ENCODE results near the gene FAM168A. TPM values are rescaled to one million over a fixed set of nuclear protein-coding genes. Genes with fewer than 3 reads are reported as not detected.

The FAM168A gene
- total RNA-seq, 4 donors from 2014 or later = 17.9 to 33.2 (median 24.7) TPM

DNA sequence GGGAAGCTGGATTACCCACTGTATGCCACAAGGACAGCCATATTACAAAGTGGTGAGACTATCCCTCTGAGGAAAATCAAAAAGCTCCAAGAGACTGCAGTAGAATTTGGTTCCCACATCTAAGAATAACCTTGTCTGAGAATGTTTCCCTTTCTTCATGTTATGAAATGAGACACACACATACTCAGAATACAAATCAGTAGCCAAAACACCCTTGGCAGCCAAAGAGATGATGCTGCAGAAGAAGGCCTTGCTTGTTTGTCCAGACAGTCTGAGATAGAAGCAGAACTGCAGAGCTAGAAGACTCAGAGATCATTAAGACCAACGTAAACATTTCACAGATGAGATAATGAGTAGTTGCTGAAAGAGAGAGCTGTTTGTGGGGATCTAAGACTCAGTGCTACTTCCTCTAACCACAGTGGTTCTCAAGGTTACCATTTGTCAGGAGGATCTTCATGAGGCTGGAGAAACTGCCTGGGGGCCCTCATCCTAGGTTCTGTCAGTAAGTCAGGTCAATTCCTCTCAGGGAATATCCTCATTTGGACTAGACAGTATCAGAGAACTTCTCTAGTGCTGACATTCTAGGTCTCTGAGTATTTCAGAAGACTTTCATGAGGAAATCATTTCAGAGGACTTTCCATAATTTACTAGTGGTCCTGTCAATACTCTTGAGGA, 182.8 kb downstream of the FAM168A start:
- TF ChIP-seq, protein P1, sequence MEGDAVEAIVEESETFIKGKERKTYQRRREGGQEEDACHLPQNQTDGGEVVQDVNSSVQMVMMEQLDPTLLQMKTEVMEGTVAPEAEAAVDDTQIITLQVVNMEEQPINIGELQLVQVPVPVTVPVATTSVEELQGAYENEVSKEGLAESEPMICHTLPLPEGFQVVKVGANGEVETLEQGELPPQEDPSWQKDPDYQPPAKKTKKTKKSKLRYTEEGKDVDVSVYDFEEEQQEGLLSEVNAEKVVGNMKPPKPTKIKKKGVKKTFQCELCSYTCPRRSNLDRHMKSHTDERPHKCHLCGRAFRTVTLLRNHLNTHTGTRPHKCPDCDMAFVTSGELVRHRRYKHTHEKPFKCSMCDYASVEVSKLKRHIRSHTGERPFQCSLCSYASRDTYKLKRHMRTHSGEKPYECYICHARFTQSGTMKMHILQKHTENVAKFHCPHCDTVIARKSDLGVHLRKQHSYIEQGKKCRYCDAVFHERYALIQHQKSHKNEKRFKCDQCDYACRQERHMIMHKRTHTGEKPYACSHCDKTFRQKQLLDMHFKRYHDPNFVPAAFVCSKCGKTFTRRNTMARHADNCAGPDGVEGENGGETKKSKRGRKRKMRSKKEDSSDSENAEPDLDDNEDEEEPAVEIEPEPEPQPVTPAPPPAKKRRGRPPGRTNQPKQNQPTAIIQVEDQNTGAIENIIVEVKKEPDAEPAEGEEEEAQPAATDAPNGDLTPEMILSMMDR (IDR thresholded peaks at IDR 0.05; ENCODE audit: low read depth) = no peak

DNA sequence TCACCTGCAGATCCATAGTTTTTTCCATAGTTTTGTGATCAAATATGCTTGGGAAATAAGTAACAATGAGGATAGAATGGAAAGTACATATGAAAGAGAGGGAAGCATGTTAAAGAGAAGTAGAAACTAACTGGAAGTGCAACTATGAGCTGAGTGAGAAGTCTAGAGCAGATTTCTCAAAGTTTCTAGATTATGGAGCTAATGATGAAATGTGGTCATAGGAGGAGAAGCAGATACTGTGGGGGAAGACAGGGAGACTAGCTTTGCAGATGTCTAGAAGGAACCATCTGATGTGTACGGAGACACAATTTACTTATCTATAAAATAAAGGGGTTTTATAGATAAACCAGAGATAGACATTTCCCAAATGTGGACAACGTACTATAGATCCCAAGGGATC, 184.7 kb downstream of the FAM168A start:
- TF ChIP-seq, protein P1 (IDR thresholded peaks at IDR 0.05; ENCODE audit: low read depth) = no peak

DNA sequence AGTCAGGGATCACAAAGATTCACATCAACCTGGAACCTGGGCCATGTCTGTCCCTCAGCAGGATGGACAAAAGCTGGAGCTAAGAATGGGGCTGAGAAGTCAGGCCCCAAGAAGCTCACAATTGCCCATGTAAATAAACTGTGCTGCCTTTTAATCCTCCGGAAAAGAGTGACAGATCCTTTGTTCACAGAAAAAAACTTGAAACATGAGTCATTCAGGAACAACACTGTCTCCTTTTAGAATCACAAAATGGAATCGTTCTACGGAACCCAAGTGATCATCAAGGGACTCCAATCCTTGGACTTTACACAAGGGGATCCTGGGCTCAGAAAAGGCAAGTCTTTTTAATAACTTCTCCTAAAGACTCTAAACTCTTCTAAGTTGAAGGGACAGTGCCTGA, 185.6 kb downstream of the FAM168A start:
- TF ChIP-seq, protein P1 (IDR thresholded peaks at IDR 0.05; ENCODE audit: low read depth) = no peak

DNA sequence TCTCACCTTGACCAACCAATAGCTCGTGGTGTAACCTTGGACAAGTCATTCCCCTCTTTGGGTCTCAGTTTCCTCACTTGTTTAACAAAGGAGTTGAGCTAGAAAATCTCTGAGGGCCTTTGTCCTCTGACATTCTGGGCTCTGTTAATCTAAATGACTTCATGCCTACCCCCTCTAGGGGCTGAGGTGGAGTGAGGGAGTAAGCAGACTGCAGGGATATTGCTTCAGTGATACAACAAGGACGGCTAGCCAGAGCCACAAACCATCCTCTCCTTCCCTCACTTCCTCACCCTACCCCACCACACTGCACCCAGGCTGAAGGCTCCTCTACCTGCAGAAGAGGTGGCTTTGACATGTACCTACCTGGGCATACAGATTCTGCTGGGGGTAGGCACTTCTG, 186.9 kb downstream of the FAM168A start:
- TF ChIP-seq, protein P1 (IDR thresholded peaks at IDR 0.05; ENCODE audit: low read depth) = no peak

DNA sequence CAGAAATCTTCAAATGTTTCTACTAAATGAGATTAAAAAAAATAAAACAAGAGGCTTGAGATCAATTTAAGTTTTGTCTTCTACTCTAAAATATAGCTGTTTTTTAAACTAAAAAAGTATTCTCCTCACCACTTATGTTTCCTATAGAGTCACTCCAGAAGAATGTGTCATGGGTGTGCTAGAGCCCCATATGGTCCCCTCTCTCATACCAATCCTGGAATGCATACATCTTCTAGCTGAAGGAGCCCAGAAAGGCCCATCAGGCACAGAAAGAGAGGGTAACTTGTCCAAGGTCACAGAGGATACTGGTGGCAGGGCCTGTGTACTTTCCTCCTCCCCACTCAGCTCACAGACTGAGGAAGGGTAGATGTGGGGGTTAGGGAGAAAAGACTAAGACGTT, 187.3 kb downstream of the FAM168A start:
- TF ChIP-seq, protein P1 (IDR thresholded peaks at IDR 0.05; ENCODE audit: low read depth) = no peak

DNA sequence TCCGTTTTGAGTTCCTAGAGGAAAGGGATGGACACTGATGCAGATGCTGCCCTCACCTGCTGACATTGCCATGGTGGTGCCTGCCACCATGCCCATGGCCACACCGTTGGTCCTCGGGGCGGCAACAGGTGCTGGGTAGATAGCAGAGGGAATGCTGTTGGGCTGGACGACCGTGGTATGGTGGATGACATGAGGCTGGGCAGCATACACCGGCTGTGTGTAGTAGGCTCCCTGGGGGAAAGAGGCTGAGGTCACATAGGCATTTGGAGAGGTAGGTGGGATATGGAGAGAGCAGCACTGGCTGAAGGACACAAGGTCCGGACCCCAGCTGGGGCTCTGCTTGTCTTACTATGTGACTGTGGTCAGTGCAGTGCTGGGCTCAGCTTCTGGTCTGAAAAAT, 188.5 kb downstream of the FAM168A start:
- TF ChIP-seq, protein P1 (IDR thresholded peaks at IDR 0.05; ENCODE audit: low read depth) = no peak

DNA sequence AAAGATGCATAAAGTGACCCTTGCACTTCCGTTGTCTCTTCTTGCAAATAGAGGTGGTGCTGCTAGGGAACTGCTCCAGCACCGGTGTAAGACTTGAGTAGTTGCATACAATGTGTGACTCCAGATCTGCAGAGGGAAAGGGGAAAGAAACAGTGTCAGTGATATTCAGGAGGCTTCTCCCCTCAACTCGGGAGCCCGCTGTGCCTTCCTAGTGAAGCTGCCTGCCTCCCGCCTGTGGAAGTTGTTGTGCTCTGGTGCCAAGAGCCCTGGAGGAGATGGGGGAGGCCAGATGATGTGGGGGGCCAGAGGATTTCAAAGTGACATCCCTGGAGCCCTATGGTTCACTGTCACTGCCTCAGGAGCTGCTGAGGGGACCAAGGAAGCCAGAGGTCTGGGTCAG, 191.3 kb downstream of the FAM168A start:
- TF ChIP-seq, protein P1 (IDR thresholded peaks at IDR 0.05; ENCODE audit: low read depth) = no peak
